Astrocyte of the hippocampus (primary cell): Measurements from ENCODE around the gene PTPRN2.

Experiments
- DNase-seq: peaks from one replicate; pipeline ENCODE4 v3.0.0; 2011; ENCODE audit warnings: low read depth, low spot score

PTPRN2 gene

GRCh38 chr7:158556721-158557440 is 30.7 kb downstream of the PTPRN2 start:
- no peak for DNase-seq

GRCh38 chr7:158555034-158555520 is 32.5 kb downstream of the PTPRN2 start:
- no peak for DNase-seq

GRCh38 chr7:158550886-158551452 is 36.7 kb downstream of the PTPRN2 start:
- DNase-seq = no peak

- no peak for DNase-seq
These were observed 37.3 kb downstream of the PTPRN2 start for GRCh38 chr7:158550394-158550700.

- DNase-seq = no peak
These were observed 37.8 kb downstream of the PTPRN2 start for GRCh38 chr7:158549616-158550393.

- no peak for DNase-seq
These were observed 38.4 kb downstream of the PTPRN2 start for GRCh38 chr7:158549176-158549615.

- DNase-seq = no peak
These were observed 38.9 kb downstream of the PTPRN2 start for GRCh38 chr7:158548726-158549125.

GRCh38 chr7:158547817-158548216 is 39.8 kb downstream of the PTPRN2 start:
- DNase-seq = no peak

GRCh38 chr7:158546626-158547025 is 41.0 kb downstream of the PTPRN2 start:
- DNase-seq = no peak

- no peak for DNase-seq
These were observed 41.4 kb downstream of the PTPRN2 start for GRCh38 chr7:158546214-158546613.

- no peak for DNase-seq
These were observed 42.9 kb downstream of the PTPRN2 start for GRCh38 chr7:158544708-158545107.

GRCh38 chr7:158543840-158544239 is 43.8 kb downstream of the PTPRN2 start:
- no peak for DNase-seq

GRCh38 chr7:158542651-158543566 is 44.7 kb downstream of the PTPRN2 start:
- no peak for DNase-seq

GRCh38 chr7:158541346-158542010 is 46.1 kb downstream of the PTPRN2 start:
- DNase-seq = no peak

- DNase-seq = no peak
These were observed 47.9 kb downstream of the PTPRN2 start for GRCh38 chr7:158539711-158540146.

- DNase-seq = no peak
These were observed 49.3 kb downstream of the PTPRN2 start for GRCh38 chr7:158538156-158538946.

- DNase-seq = no peak
These were observed 50.1 kb downstream of the PTPRN2 start for GRCh38 chr7:158537516-158537882.

GRCh38 chr7:158536871-158537515 is 50.6 kb downstream of the PTPRN2 start:
- no peak for DNase-seq

GRCh38 chr7:158535079-158535478 is 52.5 kb downstream of the PTPRN2 start:
- DNase-seq = no peak

- no peak for DNase-seq
These were observed 53.0 kb downstream of the PTPRN2 start for GRCh38 chr7:158534598-158534997.
